HG03280 (cell line): Measurements from ENCODE around the gene ARID1B.

Experiments used
- ATAC-seq: cut with Tn5 transposase; IDR thresholded peaks from one replicate; pipeline ENCODE4 v1.9.1; 2021; ENCODE audit warnings: mild to moderate bottlenecking, moderate library complexity; ENCODE audit not compliant: unreplicated experiment

ARID1B gene

GRCh38 chr6:156849806-156850205 is 72.6 kb downstream of the ARID1B start:
- ATAC-seq = no peak

- no peak for ATAC-seq
These were observed 73.2 kb downstream of the ARID1B start for GRCh38 chr6:156850353-156850752.

GRCh38 chr6:156851454-156851921 is 74.3 kb downstream of the ARID1B start:
- no peak for ATAC-seq

- ATAC-seq = peak; percentile 59
These were observed 75.1 kb downstream of the ARID1B start for GRCh38 chr6:156852147-156852857.

GRCh38 chr6:156852858-156853216 is 75.7 kb downstream of the ARID1B start:
- ATAC-seq = no peak

- no peak for ATAC-seq
These were observed 76.6 kb downstream of the ARID1B start for GRCh38 chr6:156853733-156854132.

- no peak for ATAC-seq
These were observed 77.4 kb downstream of the ARID1B start for GRCh38 chr6:156854466-156855161.

GRCh38 chr6:156857573-156857972 is 80.4 kb downstream of the ARID1B start:
- ATAC-seq = peak; percentile 74

GRCh38 chr6:156859686-156860085 is 82.5 kb downstream of the ARID1B start:
- ATAC-seq = no peak

- no peak for ATAC-seq
These were observed 85.5 kb downstream of the ARID1B start for GRCh38 chr6:156862711-156863110.

- ATAC-seq = no peak
These were observed 86.3 kb downstream of the ARID1B start for GRCh38 chr6:156863504-156863903.

GRCh38 chr6:156864557-156864956 is 87.4 kb downstream of the ARID1B start:
- ATAC-seq = no peak

- ATAC-seq = no peak
These were observed 87.9 kb downstream of the ARID1B start for GRCh38 chr6:156865019-156865629.

GRCh38 chr6:156866220-156867015 is 89.2 kb downstream of the ARID1B start:
- no peak for ATAC-seq

- no peak for ATAC-seq
These were observed 89.9 kb downstream of the ARID1B start for GRCh38 chr6:156867121-156867520.

- ATAC-seq = no peak
These were observed 91.2 kb downstream of the ARID1B start for GRCh38 chr6:156868385-156868784.

GRCh38 chr6:156869980-156870398 is 92.8 kb downstream of the ARID1B start:
- no peak for ATAC-seq

GRCh38 chr6:156870924-156871539 is 93.9 kb downstream of the ARID1B start:
- ATAC-seq = no peak

- ATAC-seq = no peak
These were observed 95.7 kb downstream of the ARID1B start for GRCh38 chr6:156872903-156873302.

GRCh38 chr6:156873654-156874380 is 96.6 kb downstream of the ARID1B start:
- ATAC-seq = no peak
